Cardiac muscle cell (in vitro differentiated cells and primary cell): ENCODE measurements around the gene CREB5. TPM values are rescaled to one million over a fixed set of nuclear protein-coding genes. Genes with fewer than 3 reads are reported as not detected.

ENCODE experiments used
- DNase-seq, 2 donors: peaks; one replicate each; pipeline versions ENCODE4 v3.0.0 to v3.0.0-alpha.2; 2010 to 2017; ENCODE audit warnings: low read depth in 1 of 2, low spot score in 1 of 2
- H3K27ac ChIP-seq: fragments of 200-600 bp; sonication (generic); 2 replicates; pipeline ENCODE4 v1.5.1; 2016
- H3K27me3 ChIP-seq: fragments of 200-600 bp; sonication (generic); 2 replicates; pipeline ENCODE4 v1.6.0; 2016; ENCODE audit warnings: control low read depth
- H3K36me3 ChIP-seq: fragments of 200-600 bp; sonication (generic); 2 replicates; pipeline ENCODE4 v1.5.1; 2016; ENCODE audit warnings: control low read depth
- H3K4me1 ChIP-seq: fragments of 200-600 bp; sonication (generic); 2 replicates; pipeline ENCODE4 v1.8.1; 2017; ENCODE audit warnings: low read depth, mild to moderate bottlenecking, mixed run types
- H3K4me3 ChIP-seq: fragments of 200-600 bp; sonication (generic); 2 replicates; pipeline ENCODE4 v1.5.1; 2016; ENCODE audit warnings: mild to moderate bottlenecking
- H3K9me3 ChIP-seq: fragments of 200-600 bp; sonication (generic); 2 replicates; pipeline ENCODE4 v1.5.1; 2017; ENCODE audit warnings: low read depth, mild to moderate bottlenecking, control low read depth
- CTCF ChIP-seq: IDR thresholded peaks from 2 replicates; pipeline ENCODE4 v1.5.1; 2012; ENCODE audit warnings: low read depth, mild to moderate bottlenecking, low read length
- polyA plus RNA-seq: library from polyadenylated mRNA; unstranded; fragments of >200 nt; fragmentation: Nextera tagmentation; extraction: Ambion mirVana; gene quantifications from 2 replicates; pipeline ENCODE4 v1.2.1, GENCODE V29; 2016
- total RNA-seq: library from RNA; depleted of rRNA; stranded (reverse); fragments of >200 nt; gene quantifications from 2 replicates; pipeline ENCODE4 v1.2.3, GENCODE V29; 2016

Gene CREB5
- total and polyA plus RNA-seq, 2 experiments from 2014 or later, result 4.6 TPM

GRCh38 chr7:28458732-28459131 is 46.4 kb downstream of the CREB5 start:
- H3K27ac ChIP-seq, result no peak overlapping the region
- H3K36me3 ChIP-seq, result no peaks in the 10 kb centered on the region
- H3K4me3 ChIP-seq, result no peak overlapping the region
- DNase-seq, result no peak
- H3K4me1 ChIP-seq, result no peaks in the 10 kb centered on the region
- H3K27me3 ChIP-seq, result no peaks in the 10 kb centered on the region
- TF ChIP-seq CTCF, result no peak
- no peaks in the 10 kb centered on the region for H3K9me3 ChIP-seq

- Histone ChIP-seq H3K9me3 (no peaks in the 10 kb centered on the region), H3K36me3 (no peaks in the 10 kb centered on the region), H3K4me1 (no peaks in the 10 kb centered on the region), H3K27me3 (no peaks in the 10 kb centered on the region), H3K4me3 (no peak overlapping the region), H3K27ac (no peak overlapping the region)
- DNase-seq, result no peak
- no peak for TF ChIP-seq CTCF
Measured at GRCh38 chr7:28459306-28459705, 47.0 kb downstream of the CREB5 start.

- Histone ChIP-seq H3K36me3 (no peaks in the 10 kb centered on the region), H3K27ac (no peak overlapping the region), H3K4me3 (no peak overlapping the region), H3K4me1 (no peaks in the 10 kb centered on the region), H3K27me3 (no peaks in the 10 kb centered on the region), H3K9me3 (no peaks in the 10 kb centered on the region)
- TF ChIP-seq CTCF, result no peak
- no peak for DNase-seq
Measured at GRCh38 chr7:28465697-28466096, 53.4 kb downstream of the CREB5 start.

GRCh38 chr7:28466341-28466740 is 54.0 kb downstream of the CREB5 start:
- Histone ChIP-seq H3K4me3 (no peak overlapping the region), H3K36me3 (no peaks in the 10 kb centered on the region), H3K9me3 (no peaks in the 10 kb centered on the region), H3K4me1 (no peaks in the 10 kb centered on the region), H3K27ac (no peak overlapping the region), H3K27me3 (no peaks in the 10 kb centered on the region)
- no peak for TF ChIP-seq CTCF
- DNase-seq, result no peak

- Histone ChIP-seq H3K27ac (no peak overlapping the region), H3K36me3 (no peaks in the 10 kb centered on the region), H3K9me3 (no peaks in the 10 kb centered on the region), H3K27me3 (no peaks in the 10 kb centered on the region), H3K4me3 (no peak overlapping the region), H3K4me1 (no peaks in the 10 kb centered on the region)
- DNase-seq, result no peak
- no peak for TF ChIP-seq CTCF
Measured at GRCh38 chr7:28466885-28467284, 54.6 kb downstream of the CREB5 start.

GRCh38 chr7:28469562-28469961 is 57.2 kb downstream of the CREB5 start:
- H3K4me3 ChIP-seq, result no peak overlapping the region
- DNase-seq, result no peak
- TF ChIP-seq CTCF, result no peak
- H3K27me3 ChIP-seq, result no peaks in the 10 kb centered on the region
- no peaks in the 10 kb centered on the region for H3K36me3 ChIP-seq
- H3K4me1 ChIP-seq, result no peaks in the 10 kb centered on the region
- H3K27ac ChIP-seq, result no peak overlapping the region
- H3K9me3 ChIP-seq, result no peaks in the 10 kb centered on the region
